HepG2 (cell line): Measurements from ENCODE around the gene WDR47. TPM values are rescaled to one million over a fixed set of nuclear protein-coding genes. Genes with fewer than 3 reads are reported as not detected.

Source experiments
- ARNT ChIP-seq: fragments of 450-650 bp; IDR thresholded peaks from 2 replicates; pipeline ENCODE4 v1.6.1; 2017
- CBX5 ChIP-seq: sonication (generic); formaldehyde crosslinking; IDR thresholded peaks from 2 replicates; pipeline ENCODE4 v1.4.0; 2020; ENCODE audit warnings: missing genetic modification reagents, borderline replicate concordance
- DNMT1 ChIP-seq: sonication (generic); formaldehyde crosslinking; IDR thresholded peaks from 2 replicates; pipeline ENCODE4 v1.5.1; 2020; ENCODE audit warnings: mild to moderate bottlenecking, missing genetic modification reagents
- ELK4 ChIP-seq: sonication (generic); formaldehyde crosslinking; IDR thresholded peaks from 2 replicates; pipeline ENCODE4 v1.9.0; 2021; ENCODE audit warnings: missing genetic modification reagents, borderline replicate concordance
- FLYWCH1 ChIP-seq: sonication (generic); formaldehyde crosslinking; IDR thresholded peaks from 2 replicates; pipeline ENCODE4 v1.8.1; 2023; ENCODE audit warnings: mild to moderate bottlenecking, missing genetic modification reagents
- FOSL1 ChIP-seq: sonication (generic); formaldehyde crosslinking; IDR thresholded peaks from 2 replicates; pipeline ENCODE4 v1.9.0; 2021; ENCODE audit warnings: missing genetic modification reagents, borderline replicate concordance
- FOXA1 ChIP-seq, 2 experiments: fragments of 450-650 bp in 1 of 2; sonication (generic) in 1 of 2; formaldehyde crosslinking in 1 of 2; IDR thresholded peaks; 2 replicates each; pipeline versions ENCODE4 v1.4.0 to v1.6.1; 2016 to 2020; ENCODE audit warnings: missing genetic modification reagents in 1 of 2
- GTF3A ChIP-seq: sonication (generic); formaldehyde crosslinking; conservative IDR thresholded peaks from 2 replicates; pipeline ENCODE4 v1.4.0; 2020; ENCODE audit warnings: mild to moderate bottlenecking, missing genetic modification reagents
- KLF13 ChIP-seq: sonication (generic); formaldehyde crosslinking; IDR thresholded peaks from 2 replicates; pipeline ENCODE4 v1.4.0; 2020; ENCODE audit warnings: mild to moderate bottlenecking, missing genetic modification reagents
- MLLT10 ChIP-seq: sonication (generic); formaldehyde crosslinking; IDR thresholded peaks from 2 replicates; pipeline ENCODE4 v1.4.0; 2020; ENCODE audit warnings: missing genetic modification reagents
- MTA3 ChIP-seq: sonication (generic); formaldehyde crosslinking; IDR thresholded peaks from 2 replicates; pipeline ENCODE4 v1.4.0; 2020; ENCODE audit warnings: missing genetic modification reagents
- MXI1 ChIP-seq: IDR thresholded peaks from 3 replicates; pipeline ENCODE4 v1.6.1; 2012; ENCODE audit warnings: low read depth, low read length, inconsistent platforms, borderline replicate concordance
- ONECUT2 ChIP-seq: sonication (generic); formaldehyde crosslinking; IDR thresholded peaks from 2 replicates; pipeline ENCODE4 v1.4.0; 2020; ENCODE audit warnings: missing genetic modification reagents
- PREB ChIP-seq: sonication (generic); formaldehyde crosslinking; IDR thresholded peaks from 2 replicates; pipeline ENCODE4 v1.4.0; 2020; ENCODE audit warnings: missing genetic modification reagents
- RCOR2 ChIP-seq: IDR thresholded peaks from 2 replicates; pipeline ENCODE4 v1.6.1; 2016; ENCODE audit warnings: missing biosample characterization, missing genetic modification reagents
- RFXANK ChIP-seq: IDR thresholded peaks from 2 replicates; pipeline ENCODE4 v1.6.1; 2016
- SIN3B ChIP-seq: fragments of 150-350 bp; IDR thresholded peaks from 2 replicates; pipeline ENCODE4 v1.6.1; 2014; ENCODE audit warnings: low read length
- SNRNP70 ChIP-seq: fragments of 200-400 bp; formaldehyde crosslinking; IDR thresholded peaks from 2 replicates; pipeline ENCODE4 v1.6.1; 2017; ENCODE audit warnings: mild to moderate bottlenecking, low read depth, low read length, moderate library complexity
- SRF ChIP-seq: IDR thresholded peaks from 2 replicates; pipeline ENCODE4 v1.6.1; 2011; ENCODE audit warnings: mild to moderate bottlenecking, low read depth, low read length, moderate library complexity
- TBL1XR1 ChIP-seq: fragments of 150-350 bp; IDR thresholded peaks from 2 replicates; pipeline ENCODE4 v1.6.1; 2014; ENCODE audit warnings: borderline replicate concordance, low read length; ENCODE audit not compliant: partially characterized antibody
- YEATS4 ChIP-seq: sonication (generic); formaldehyde crosslinking; IDR thresholded peaks from 2 replicates; pipeline ENCODE4 v1.4.0; 2020; ENCODE audit warnings: missing genetic modification reagents, borderline replicate concordance
- ZBTB44 ChIP-seq: sonication (generic); formaldehyde crosslinking; IDR thresholded peaks from 2 replicates; pipeline ENCODE4 v1.4.0; 2020; ENCODE audit warnings: missing genetic modification reagents
- ZMAT3 ChIP-seq: sonication (generic); formaldehyde crosslinking; conservative IDR thresholded peaks from 2 replicates; pipeline ENCODE4 v1.7.0; 2021; ENCODE audit warnings: missing genetic modification reagents
- ZNF260 ChIP-seq: sonication (generic); formaldehyde crosslinking; IDR thresholded peaks from 2 replicates; pipeline ENCODE4 v1.4.0; 2020; ENCODE audit warnings: missing genetic modification reagents, low read depth, mild to moderate bottlenecking, borderline replicate concordance
- ZNF354B ChIP-seq: sonication (generic); formaldehyde crosslinking; IDR thresholded peaks from 2 replicates; pipeline ENCODE4 v1.8.0; 2022; ENCODE audit warnings: mild to moderate bottlenecking, missing genetic modification reagents
- ZNF460 ChIP-seq: sonication (generic); formaldehyde crosslinking; IDR thresholded peaks from 2 replicates; pipeline ENCODE4 v1.5.1; 2020; ENCODE audit warnings: missing genetic modification reagents, mild to moderate bottlenecking, borderline replicate concordance
- ZNF7 ChIP-seq: IDR thresholded peaks from 2 replicates; pipeline ENCODE4 v1.6.1; 2016; ENCODE audit warnings: missing biosample characterization, missing genetic modification reagents
- ZNF841 ChIP-seq: sonication (generic); formaldehyde crosslinking; IDR thresholded peaks from 2 replicates; pipeline ENCODE4 v1.8.1; 2023; ENCODE audit warnings: missing genetic modification reagents, borderline replicate concordance
- polyA plus RNA-seq, 8 experiments: library from polyadenylated mRNA; depleted of rRNA in 3 of 8; stranded (reverse) in 7 of 8; unstranded in 1 of 8; fragments of >200 nt; fragmentation: Illumina TruSeq in 4 of 8; extraction: Trizol in 4 of 8; gene quantifications; 2 replicates each; pipeline versions ENCODE4 v1.2.1 to v1.2.3, GENCODE V29; 2011 to 2016; ENCODE audit warnings: low read depth in 4 of 8, missing spikeins in 1 of 8, mixed read lengths in 1 of 8; ENCODE audit not compliant: insufficient read depth in 1 of 8
- total RNA-seq, 5 experiments: library from RNA; depleted of rRNA; stranded (reverse); fragments of >200 nt; fragmentation: Illumina TruSeq; extraction: Trizol; gene quantifications; 2 replicates each; pipeline ENCODE4 v1.2.3, GENCODE V29; 2016; ENCODE audit warnings: low read depth in 1 of 5

The WDR47 gene
- total and polyA plus RNA-seq, 2 of the 13 experiments (the other 11 are each of a cell fraction or from before 2014, with no cell fraction given) = 4.3 to 5.9 TPM

- no peak for TF ChIP-seq ELK4 (CRISPR knock-in tag)
- TF ChIP-seq TBL1XR1 = peak; percentile 63
- 0 out of 2 replicates have a peak, but pooled peaks have one; percentile 62 for TF ChIP-seq ZNF354B (CRISPR knock-in tag)
- TF ChIP-seq SNRNP70 = no peak
- TF ChIP-seq ZNF460 (CRISPR knock-in tag) = peak; percentile 88
- no peak for TF ChIP-seq ARNT
- TF ChIP-seq RCOR2 (CRISPR knock-in tag) = peak; percentile 45; the same call in 1 of the 2 replicates
- peak; percentile 92; the same call in 1 of the 2 replicates for TF ChIP-seq CBX5
- TF ChIP-seq ZMAT3 (CRISPR knock-in tag) = peak; percentile 72; the same call in 1 of the 2 replicates
- TF ChIP-seq GTF3A (CRISPR knock-in tag) = peak; percentile 25; the same call in 1 of the 2 replicates
- peak; percentile 77; the same call in 1 of the 2 replicates for TF ChIP-seq RFXANK (CRISPR knock-in tag)
- no peak for TF ChIP-seq ZNF7
- TF ChIP-seq KLF13 (CRISPR knock-in tag) = no peak
- TF ChIP-seq ZBTB44 = 0 out of 2 replicates have a peak, but pooled peaks have one; percentile 82
- peak; percentile 98 for TF ChIP-seq SRF
- TF ChIP-seq ZNF841 (CRISPR knock-in tag) = no peak
- no peak for TF ChIP-seq FOXA1 (IDR thresholded peaks at IDR 0.05)
- TF ChIP-seq FOXA1 (CRISPR knock-in tag; IDR thresholded peaks at IDR 0.05) = peak; percentile 97
- no peak for TF ChIP-seq ZNF260 (CRISPR knock-in tag)
- TF ChIP-seq YEATS4 = peak; percentile 95
- no peak for TF ChIP-seq FLYWCH1 (CRISPR knock-in tag)
- peak; percentile 74; the same call in 1 of the 2 replicates for TF ChIP-seq SIN3B
- TF ChIP-seq FOSL1 (CRISPR knock-in tag) = no peak
- no peak for TF ChIP-seq MLLT10 (CRISPR knock-in tag)
- TF ChIP-seq ONECUT2 (CRISPR knock-in tag) = no peak
- peak; percentile 81; the same call in 2 of the 3 replicates for TF ChIP-seq MXI1
- no peak for TF ChIP-seq MTA3 (CRISPR knock-in tag)
- peak; percentile 88; the same call in 1 of the 2 replicates for TF ChIP-seq DNMT1 (CRISPR knock-in tag)
- TF ChIP-seq PREB (CRISPR knock-in tag) = no peak
Observed at GRCh38 chr1:109090196-109091077, 48.5 kb upstream of the WDR47 start, which contains the start of gene TMEM167B (continued).
